Panc1 (cell line): ENCODE data around the gene FIBP.

ENCODE experiments used
- POLR2AphosphoS5 ChIP-seq: IDR thresholded peaks from 2 replicates; pipeline ENCODE4 v1.6.1; 2012; ENCODE audit warnings: mild to moderate bottlenecking, low read depth, low read length, moderate library complexity
- TCF7L2 ChIP-seq: IDR thresholded peaks from 2 replicates; pipeline ENCODE4 v1.6.1; 2011; ENCODE audit warnings: mild to moderate bottlenecking, low read depth, low read length, inconsistent platforms
- TF ChIP-seq, protein P1 (sequence below): fragments of 450-650 bp; IDR thresholded peaks from 2 replicates; pipeline ENCODE4 v1.5.1; 2017; ENCODE audit warnings: mild to moderate bottlenecking
- TF ChIP-seq, protein P2 (sequence below), 2 experiments: IDR thresholded peaks; 2 replicates each; pipeline ENCODE4 v1.6.1; 2011 to 2012; ENCODE audit warnings: low read depth in 2 of 2, control low read depth in 1 of 2, low read length in 1 of 2, mild to moderate bottlenecking in 1 of 2, moderate library complexity in 1 of 2; ENCODE audit not compliant: insufficient read depth in 1 of 2

DNA sequence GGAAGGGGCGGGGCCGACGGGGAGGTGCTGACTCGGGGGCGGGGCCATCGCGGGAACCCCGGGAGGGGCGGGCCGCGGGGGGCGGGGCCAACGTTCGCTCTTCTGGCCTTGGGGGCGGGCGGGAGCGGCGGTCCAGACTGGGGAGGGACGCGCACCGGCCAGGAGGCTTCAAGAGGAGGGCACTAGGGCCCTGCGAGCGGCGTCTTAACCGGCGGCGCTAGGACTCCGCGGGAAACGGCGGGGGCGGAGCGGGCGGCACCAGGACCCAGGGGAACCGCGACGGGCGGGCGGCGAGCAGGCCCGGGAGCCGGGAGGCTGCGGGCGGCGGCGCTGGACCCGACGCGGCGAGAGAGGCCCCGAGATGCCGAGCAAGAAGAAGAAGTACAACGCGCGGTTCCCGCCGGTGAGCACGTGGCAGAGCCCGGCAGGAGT, 30.9 kb upstream of the FIBP start, which contains the start of gene DRAP1:
- TF ChIP-seq POLR2AphosphoS5 (peak; percentile 83), TCF7L2 (no peak)
- TF ChIP-seq, protein P1, sequence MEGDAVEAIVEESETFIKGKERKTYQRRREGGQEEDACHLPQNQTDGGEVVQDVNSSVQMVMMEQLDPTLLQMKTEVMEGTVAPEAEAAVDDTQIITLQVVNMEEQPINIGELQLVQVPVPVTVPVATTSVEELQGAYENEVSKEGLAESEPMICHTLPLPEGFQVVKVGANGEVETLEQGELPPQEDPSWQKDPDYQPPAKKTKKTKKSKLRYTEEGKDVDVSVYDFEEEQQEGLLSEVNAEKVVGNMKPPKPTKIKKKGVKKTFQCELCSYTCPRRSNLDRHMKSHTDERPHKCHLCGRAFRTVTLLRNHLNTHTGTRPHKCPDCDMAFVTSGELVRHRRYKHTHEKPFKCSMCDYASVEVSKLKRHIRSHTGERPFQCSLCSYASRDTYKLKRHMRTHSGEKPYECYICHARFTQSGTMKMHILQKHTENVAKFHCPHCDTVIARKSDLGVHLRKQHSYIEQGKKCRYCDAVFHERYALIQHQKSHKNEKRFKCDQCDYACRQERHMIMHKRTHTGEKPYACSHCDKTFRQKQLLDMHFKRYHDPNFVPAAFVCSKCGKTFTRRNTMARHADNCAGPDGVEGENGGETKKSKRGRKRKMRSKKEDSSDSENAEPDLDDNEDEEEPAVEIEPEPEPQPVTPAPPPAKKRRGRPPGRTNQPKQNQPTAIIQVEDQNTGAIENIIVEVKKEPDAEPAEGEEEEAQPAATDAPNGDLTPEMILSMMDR, result no peak
- TF ChIP-seq, protein P2, sequence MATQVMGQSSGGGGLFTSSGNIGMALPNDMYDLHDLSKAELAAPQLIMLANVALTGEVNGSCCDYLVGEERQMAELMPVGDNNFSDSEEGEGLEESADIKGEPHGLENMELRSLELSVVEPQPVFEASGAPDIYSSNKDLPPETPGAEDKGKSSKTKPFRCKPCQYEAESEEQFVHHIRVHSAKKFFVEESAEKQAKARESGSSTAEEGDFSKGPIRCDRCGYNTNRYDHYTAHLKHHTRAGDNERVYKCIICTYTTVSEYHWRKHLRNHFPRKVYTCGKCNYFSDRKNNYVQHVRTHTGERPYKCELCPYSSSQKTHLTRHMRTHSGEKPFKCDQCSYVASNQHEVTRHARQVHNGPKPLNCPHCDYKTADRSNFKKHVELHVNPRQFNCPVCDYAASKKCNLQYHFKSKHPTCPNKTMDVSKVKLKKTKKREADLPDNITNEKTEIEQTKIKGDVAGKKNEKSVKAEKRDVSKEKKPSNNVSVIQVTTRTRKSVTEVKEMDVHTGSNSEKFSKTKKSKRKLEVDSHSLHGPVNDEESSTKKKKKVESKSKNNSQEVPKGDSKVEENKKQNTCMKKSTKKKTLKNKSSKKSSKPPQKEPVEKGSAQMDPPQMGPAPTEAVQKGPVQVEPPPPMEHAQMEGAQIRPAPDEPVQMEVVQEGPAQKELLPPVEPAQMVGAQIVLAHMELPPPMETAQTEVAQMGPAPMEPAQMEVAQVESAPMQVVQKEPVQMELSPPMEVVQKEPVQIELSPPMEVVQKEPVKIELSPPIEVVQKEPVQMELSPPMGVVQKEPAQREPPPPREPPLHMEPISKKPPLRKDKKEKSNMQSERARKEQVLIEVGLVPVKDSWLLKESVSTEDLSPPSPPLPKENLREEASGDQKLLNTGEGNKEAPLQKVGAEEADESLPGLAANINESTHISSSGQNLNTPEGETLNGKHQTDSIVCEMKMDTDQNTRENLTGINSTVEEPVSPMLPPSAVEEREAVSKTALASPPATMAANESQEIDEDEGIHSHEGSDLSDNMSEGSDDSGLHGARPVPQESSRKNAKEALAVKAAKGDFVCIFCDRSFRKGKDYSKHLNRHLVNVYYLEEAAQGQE (IDR thresholded peaks at IDR 0.05; ENCODE audit: insufficient read depth in 1 of 2, low read depth in 2 of 2, low read length in 1 of 2), result no peak; a peak in 1 of 4 replicates
